GM13976 (cell line): Measurements from ENCODE around the gene FRYL.

ENCODE experiments used
- DNase-seq: peaks from one replicate; pipeline ENCODE4 v3.0.0; 2012; ENCODE audit warnings: low spot score
- in situ Hi-C: fragments of 300-500 bp; cut with MboI; formaldehyde crosslinking; loops from one replicate; pipeline ENCODE4 v1.12.0; 2022; ENCODE audit warnings: low sequenced_read_pairs, mixed read lengths, inconsistent platforms; ENCODE audit not compliant: unreplicated experiment
- TF ChIP-seq, protein P1 (sequence below): IDR thresholded peaks from 2 replicates; pipeline ENCODE4 v1.5.1; 2012; ENCODE audit warnings: borderline replicate concordance, mild to moderate bottlenecking; ENCODE audit not compliant: insufficient read depth; ENCODE audit errors: extremely low read depth, missing control alignments, control extremely low read depth

The FRYL gene

DNA sequence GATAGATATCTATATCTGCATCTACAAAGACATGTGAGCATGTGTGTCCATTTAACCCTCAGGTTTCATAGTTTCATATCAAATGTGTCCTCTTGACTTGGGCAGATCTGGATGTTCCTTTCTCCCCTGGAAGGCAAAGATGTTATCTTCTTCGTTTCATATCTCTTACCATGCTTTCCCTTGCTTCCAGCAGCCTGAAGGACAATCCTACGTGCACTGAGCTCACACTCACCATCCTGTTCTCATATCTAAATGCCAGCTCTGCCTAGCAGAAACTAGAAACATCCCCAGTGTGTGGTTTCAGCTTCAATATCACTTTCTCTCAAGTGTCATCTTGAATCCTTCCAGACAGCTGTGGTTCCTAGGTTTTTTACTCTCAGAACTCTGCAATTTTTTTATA is 223.8 kb downstream of the FRYL start:
- TF ChIP-seq, protein P1, sequence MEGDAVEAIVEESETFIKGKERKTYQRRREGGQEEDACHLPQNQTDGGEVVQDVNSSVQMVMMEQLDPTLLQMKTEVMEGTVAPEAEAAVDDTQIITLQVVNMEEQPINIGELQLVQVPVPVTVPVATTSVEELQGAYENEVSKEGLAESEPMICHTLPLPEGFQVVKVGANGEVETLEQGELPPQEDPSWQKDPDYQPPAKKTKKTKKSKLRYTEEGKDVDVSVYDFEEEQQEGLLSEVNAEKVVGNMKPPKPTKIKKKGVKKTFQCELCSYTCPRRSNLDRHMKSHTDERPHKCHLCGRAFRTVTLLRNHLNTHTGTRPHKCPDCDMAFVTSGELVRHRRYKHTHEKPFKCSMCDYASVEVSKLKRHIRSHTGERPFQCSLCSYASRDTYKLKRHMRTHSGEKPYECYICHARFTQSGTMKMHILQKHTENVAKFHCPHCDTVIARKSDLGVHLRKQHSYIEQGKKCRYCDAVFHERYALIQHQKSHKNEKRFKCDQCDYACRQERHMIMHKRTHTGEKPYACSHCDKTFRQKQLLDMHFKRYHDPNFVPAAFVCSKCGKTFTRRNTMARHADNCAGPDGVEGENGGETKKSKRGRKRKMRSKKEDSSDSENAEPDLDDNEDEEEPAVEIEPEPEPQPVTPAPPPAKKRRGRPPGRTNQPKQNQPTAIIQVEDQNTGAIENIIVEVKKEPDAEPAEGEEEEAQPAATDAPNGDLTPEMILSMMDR = no peak
- in situ Hi-C loops = loop anchor here (25.0 kb wide), 1 partner anchor 406 kb away; no protein-coding TSS in a partner anchor
- DNase-seq = no peak

- DNase-seq = no peak
- TF ChIP-seq, protein P1 = no peak
- in situ Hi-C loops = loop anchor here (25.0 kb wide), 1 partner anchor 408 kb away; no protein-coding TSS in a partner anchor
Observed at GRCh38 chr4:48554606-48555005, 225.5 kb downstream of the FRYL start.

GRCh38 chr4:48553720-48554119 is 226.4 kb downstream of the FRYL start:
- TF ChIP-seq, protein P1 = no peak
- no peak for DNase-seq
- in situ Hi-C loops = loop anchor here (25.0 kb wide), 1 partner anchor 409 kb away; no protein-coding TSS in a partner anchor

GRCh38 chr4:48546336-48546735 is 233.7 kb downstream of the FRYL start:
- in situ Hi-C loops = loop anchor here (25.0 kb wide), 2 partner anchors 234 to 409 kb away; partner anchors contain the start of gene TXK
- no peak for DNase-seq
- TF ChIP-seq, protein P1 = peak; percentile 52

DNA sequence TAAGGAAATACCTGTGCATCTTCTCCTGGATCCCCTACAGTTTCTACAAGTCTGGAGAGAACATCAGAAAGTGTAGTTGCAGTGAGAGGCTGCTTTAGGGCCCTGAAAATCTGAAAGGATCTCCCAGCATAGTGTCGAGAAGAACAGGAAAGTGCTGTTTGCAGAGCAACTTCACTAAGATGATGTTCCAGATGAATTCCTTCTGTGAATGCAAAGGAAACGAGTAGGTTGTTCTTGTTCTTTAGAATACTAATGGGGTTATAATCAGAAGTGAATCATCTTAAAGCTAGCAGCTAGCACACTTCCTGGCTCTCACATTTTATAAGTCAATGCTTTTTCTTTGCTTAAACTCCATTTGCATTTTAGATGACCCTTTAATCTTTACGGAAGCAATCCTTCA is 236.3 kb downstream of the FRYL start:
- TF ChIP-seq, protein P1 = no peak
- in situ Hi-C loops = loop anchor here (25.0 kb wide), 2 partner anchors 231 to 406 kb away; partner anchors contain the start of gene TXK
- DNase-seq = no peak

DNA sequence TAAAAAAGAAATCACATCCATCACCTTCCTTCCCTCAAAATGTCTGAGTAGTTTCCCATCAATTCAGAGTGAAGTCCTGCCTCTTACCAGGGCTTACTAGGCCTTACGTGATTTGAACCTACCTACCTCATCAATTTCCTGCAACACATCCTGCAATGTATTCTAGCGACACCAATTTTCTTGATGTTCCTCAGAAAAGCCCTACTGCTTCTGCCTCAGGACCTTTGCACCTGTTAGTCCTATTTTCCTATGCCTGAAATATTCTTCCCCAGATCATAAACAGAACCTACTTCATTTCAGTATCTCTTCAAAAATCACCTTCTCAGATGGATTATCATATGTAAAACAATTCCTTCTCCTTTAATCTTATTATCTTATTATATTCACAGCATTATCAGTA is 237.2 kb downstream of the FRYL start:
- TF ChIP-seq, protein P1 = no peak
- DNase-seq = no peak
- in situ Hi-C loops = loop anchor here (25.0 kb wide), 2 partner anchors 231 to 406 kb away; partner anchors contain the start of gene TXK
